GM12875 (cell line): ENCODE measurements around the gene FN1.

Experiments
- H3K4me3 ChIP-seq: one replicate; pipeline ENCODE4 v1.5.1; 2011; ENCODE audit warnings: low read depth, low read length, control low read depth
- CTCF ChIP-seq: IDR thresholded peaks from 2 replicates; pipeline ENCODE4 v1.5.1; 2011; ENCODE audit warnings: low read depth, mild to moderate bottlenecking, control low read depth, inconsistent platforms, low read length, moderate library complexity, borderline replicate concordance; ENCODE audit not compliant: insufficient read depth

Gene FN1

GRCh38 chr2:215374002-215374401, 61.9 kb downstream of the FN1 start:
- H3K4me3 ChIP-seq = no peak overlapping the region
- TF ChIP-seq CTCF = no peak

- no peak overlapping the region for H3K4me3 ChIP-seq
- TF ChIP-seq CTCF = no peak
Measured at GRCh38 chr2:215372968-215373649, 62.8 kb downstream of the FN1 start.

- TF ChIP-seq CTCF = no peak
- no peak overlapping the region for H3K4me3 ChIP-seq
Measured at GRCh38 chr2:215371915-215372897, 63.7 kb downstream of the FN1 start.

GRCh38 chr2:215370112-215370965, 65.5 kb downstream of the FN1 start:
- no peak for TF ChIP-seq CTCF

GRCh38 chr2:215369181-215369760, 66.6 kb downstream of the FN1 start:
- TF ChIP-seq CTCF = no peak

More at GRCh38 chr2:215370112-215370965, 65.5 kb downstream of the FN1 start:
- no peak overlapping the region for H3K4me3 ChIP-seq

GRCh38 chr2:215368493-215368809, 67.4 kb downstream of the FN1 start:
- no peak overlapping the region for H3K4me3 ChIP-seq
- TF ChIP-seq CTCF = no peak

More at GRCh38 chr2:215369181-215369760, 66.6 kb downstream of the FN1 start:
- no peak overlapping the region for H3K4me3 ChIP-seq
